Breast epithelium (tissue), 4 donors: ENCODE data around the gene CLK1. TPM values are rescaled to one million over a fixed set of nuclear protein-coding genes. Genes with fewer than 3 reads are reported as not detected.

Experiments
- DNase-seq, 2 donors: peaks; one replicate each; pipeline ENCODE4 v3.0.0-alpha.2; 2019; ENCODE audit warnings: low spot score in 2 of 2
- H3K27ac ChIP-seq, 2 donors: fragments of 200-600 bp; sonication (generic) in 1 of 2; one replicate each; pipeline ENCODE4 v1.5.1; 2016 to 2019; ENCODE audit warnings: mild to moderate bottlenecking in 1 of 2
- H3K27me3 ChIP-seq, 2 donors: fragments of 200-600 bp; sonication (generic) in 1 of 2; one replicate each; pipeline versions ENCODE4 v1.5.1 to v1.6.0; 2017 to 2019; ENCODE audit warnings: control low read depth in 1 of 2, mild to moderate bottlenecking in 1 of 2
- H3K36me3 ChIP-seq: fragments of 200-600 bp; one replicate; pipeline ENCODE4 v1.5.1; 2019
- H3K4me1 ChIP-seq, 2 donors: fragments of 200-600 bp; sonication (generic); one replicate each; pipeline ENCODE4 v1.5.1; 2016 to 2019; ENCODE audit warnings: control low read depth in 1 of 2
- H3K4me3 ChIP-seq, 3 donors: fragments of 200-600 bp; sonication (generic); 1 replicate in 2 of 3; 2 replicates in 1 of 3; pipeline ENCODE4 v1.5.1; 2016 to 2019; ENCODE audit warnings: mild to moderate bottlenecking in 3 of 3, moderate library complexity in 2 of 3
- H3K9me3 ChIP-seq, 2 donors: fragments of 200-600 bp; sonication (generic) in 1 of 2; one replicate each; pipeline ENCODE4 v1.5.1; 2016 to 2019; ENCODE audit warnings: control low read depth in 1 of 2
- CTCF ChIP-seq, 3 donors: fragments of 450-650 bp; IDR thresholded peaks; one replicate each; pipeline ENCODE4 v1.5.1; 2016 to 2017; ENCODE audit warnings: antibody characterized with exemption in 3 of 3, mild to moderate bottlenecking in 3 of 3, moderate library complexity in 3 of 3
- POLR2A ChIP-seq: fragments of 450-650 bp; IDR thresholded peaks from one replicate; pipeline ENCODE4 v1.6.1; 2016; ENCODE audit warnings: antibody characterized with exemption, mild to moderate bottlenecking, moderate library complexity
- POLR2AphosphoS5 ChIP-seq, 3 donors: sonication (generic); formaldehyde crosslinking; IDR thresholded peaks; one replicate each; pipeline ENCODE4 v1.6.1; 2017; ENCODE audit warnings: antibody characterized with exemption in 3 of 3
- intact Hi-C: fragments of 100-400 bp; cut with DNase I; formaldehyde crosslinking; loops from one replicate; pipeline ENCODE4 v1.15.1; 2023; ENCODE audit warnings: low total_unique reads
- total RNA-seq, 3 donors: library from RNA; depleted of rRNA; stranded (reverse); fragments of >200 nt; gene quantifications; one replicate each; pipeline ENCODE4 v1.1.0, GENCODE V29; 2016

Gene CLK1
- total RNA-seq, 3 donors from 2014 or later: 124 to 350 (median 237) TPM

GRCh38 chr2:200862532-200863000, 1.9 kb downstream of the CLK1 start:
- intact Hi-C loops: loop anchor here (10.0 kb wide), 1 partner anchor 48 kb away; the partner anchor contains the start of gene BZW1
- no peak for DNase-seq

GRCh38 chr2:200861617-200862155, 2.8 kb downstream of the CLK1 start:
- peak overlapping the region; percentile 100 for H3K27ac ChIP-seq
- peak overlapping the region; percentile 90 to 99 (median 95) for H3K4me3 ChIP-seq
- no peaks in the 10 kb centered on the region for H3K36me3 ChIP-seq
- intact Hi-C loops: loop anchor here (10.0 kb wide), 1 partner anchor 47 kb away; the partner anchor contains the start of gene BZW1
- no peak for DNase-seq
- H3K27me3 ChIP-seq: no peaks in the 10 kb centered on the region
- H3K9me3 ChIP-seq: no peaks in the 10 kb centered on the region
- H3K4me1 ChIP-seq: peaks cover 3 to 6% of the 10 kb centered on the region in 2 donors
- TF ChIP-seq CTCF (IDR thresholded peaks at IDR 0.05) (no peak), POLR2AphosphoS5 (IDR thresholded peaks at IDR 0.05) (no peak)

More at GRCh38 chr2:200862532-200863000, 1.9 kb downstream of the CLK1 start:
- Histone ChIP-seq H3K9me3 (no peaks in the 10 kb centered on the region), H3K4me1 (peaks cover 3 to 6% of the 10 kb centered on the region in 2 donors), H3K27ac (peak overlapping the region; percentile 100), H3K4me3 (peak overlapping the region; percentile 90 to 99 (median 95)), H3K27me3 (no peaks in the 10 kb centered on the region), H3K36me3 (no peaks in the 10 kb centered on the region)
- peak in 2 of 3 donors; percentile 50 to 69 for TF ChIP-seq POLR2AphosphoS5 (IDR thresholded peaks at IDR 0.05)
- TF ChIP-seq POLR2A: peak; percentile 17
- TF ChIP-seq CTCF (IDR thresholded peaks at IDR 0.05): no peak

GRCh38 chr2:200860092-200860795, 4.2 kb downstream of the CLK1 start:
- DNase-seq: no peak
- peaks cover 3% of the 10 kb centered on the region for H3K36me3 ChIP-seq
- peaks cover 3 to 6% of the 10 kb centered on the region in 2 donors for H3K4me1 ChIP-seq
- intact Hi-C loops: loop anchor here (10.0 kb wide), 1 partner anchor 45 kb away; the partner anchor contains the start of gene BZW1
- peak overlapping the region; percentile 90 to 99 (median 95) for H3K4me3 ChIP-seq
- peak overlapping the region; percentile 61 to 100 for H3K27ac ChIP-seq
- no peaks in the 10 kb centered on the region for H3K9me3 ChIP-seq
- peak in 1 of 3 donors; percentile 24 for TF ChIP-seq POLR2AphosphoS5 (IDR thresholded peaks at IDR 0.05)
- no peak for TF ChIP-seq POLR2A
- TF ChIP-seq CTCF (IDR thresholded peaks at IDR 0.05): no peak
- no peaks in the 10 kb centered on the region for H3K27me3 ChIP-seq

- Histone ChIP-seq H3K4me3 (no peak overlapping the region), H3K27ac (no peak overlapping the region), H3K27me3 (no peaks in the 10 kb centered on the region), H3K9me3 (no peaks in the 10 kb centered on the region), H3K4me1 (peaks cover 0 to 6% of the 10 kb centered on the region in 2 donors), H3K36me3 (peaks cover 11% of the 10 kb centered on the region)
- intact Hi-C loops: no loop called here
- TF ChIP-seq CTCF (IDR thresholded peaks at IDR 0.05) (no peak), POLR2A (no peak)
- DNase-seq: no peak
Observed at GRCh38 chr2:200856806-200857205, 7.7 kb downstream of the CLK1 start.

- no peaks in the 10 kb centered on the region for H3K27me3 ChIP-seq
- H3K9me3 ChIP-seq: no peaks in the 10 kb centered on the region
- no peak overlapping the region for H3K4me3 ChIP-seq
- no peaks in the 10 kb centered on the region for H3K4me1 ChIP-seq
- DNase-seq: no peak
- no peak overlapping the region for H3K27ac ChIP-seq
- TF ChIP-seq POLR2AphosphoS5 (IDR thresholded peaks at IDR 0.05): no peak
- no peak for TF ChIP-seq CTCF (IDR thresholded peaks at IDR 0.05)
- no peak for TF ChIP-seq POLR2A
- H3K36me3 ChIP-seq: peaks cover 11% of the 10 kb centered on the region
- intact Hi-C loops: no loop called here
Observed at GRCh38 chr2:200852605-200853004, 11.9 kb downstream of the CLK1 start.
